GM12878 (cell line): Measurements from ENCODE around the gene NRG4. TPM values are rescaled to one million over a fixed set of nuclear protein-coding genes. Genes with fewer than 3 reads are reported as not detected.

Experiments
- ATAC-seq: fragments of 200-7000 bp; cut with Tn5 transposase; 3 replicates; pipeline ENCODE4 v1.9.1; 2020; ENCODE audit warnings: mild to moderate bottlenecking, moderate library complexity
- BruUV-seq: library from RNA; stranded (reverse); fragments of 400-500 nt; replicated peaks from 2 replicates; lab custom pipeline; 2021; lab: Mats Ljungman, UMichigan
- CTCF ChIA-PET: fragments of 300-600 bp; sonication (Branson Sonifier 250); formaldehyde crosslinking; extraction: SDS; loops from one replicate; lab custom pipeline; 2021; ENCODE audit warnings: inconsistent platforms; lab: Yijun Ruan, JAX
- POLR2A ChIA-PET: fragments of 350-600 bp; formaldehyde crosslinking; extraction: SDS; loops from one replicate; lab custom pipeline; 2021; ENCODE audit warnings: inconsistent platforms; lab: Charles Lee
- RAD21 ChIA-PET: fragments of 300-600 bp; sonication (Branson Sonifier 250); formaldehyde crosslinking; loops from one replicate; lab custom pipeline; 2023; ENCODE audit warnings: antibody characterized with exemption; ENCODE audit not compliant: unreplicated experiment; lab: Charles Lee
- SMC1A ChIA-PET: fragments of 300-600 bp; sonication (Branson Sonifier 250); formaldehyde crosslinking; loops from one replicate; lab custom pipeline; 2023; ENCODE audit not compliant: unreplicated experiment, uncharacterized antibody; lab: Charles Lee
- DNase-seq: peaks from one replicate; pipeline ENCODE4 v3.0.0-alpha.2; 2011; ENCODE audit warnings: low read depth, low spot score
- FAIRE-seq: peaks from 3 replicates; lab custom pipeline; 2011; peaks lifted over from hg19 to GRCh38; lab: Jason Lieb, UNC
- H2AFZ ChIP-seq: 2 replicates; pipeline ENCODE4 v1.6.0; 2011; ENCODE audit warnings: low read depth, low read length, control low read depth; ENCODE audit not compliant: control insufficient read depth
- H3K27ac ChIP-seq: 2 replicates; pipeline ENCODE4 v1.5.1; 2011; ENCODE audit warnings: control low read depth; ENCODE audit not compliant: control insufficient read depth, insufficient read depth
- H3K27me3 ChIP-seq, 2 experiments: replicated peaks in 1 of 2; 2 replicates each; pipeline versions ENCODE4 v1.6.0 to v1.6.1; 2011; ENCODE audit warnings: low read length in 1 of 2; ENCODE audit not compliant: control insufficient read depth in 2 of 2, insufficient read depth in 2 of 2
- H3K36me3 ChIP-seq, 2 experiments: 2 replicates each; pipeline ENCODE4 v1.5.1; 2011; ENCODE audit warnings: low read length in 1 of 2; ENCODE audit not compliant: control insufficient read depth in 2 of 2, insufficient read depth in 2 of 2
- H3K4me1 ChIP-seq: 2 replicates; pipeline ENCODE4 v1.6.1; 2011; ENCODE audit warnings: mild to moderate bottlenecking, low read length, moderate library complexity, mixed read lengths; ENCODE audit not compliant: control insufficient read depth, insufficient read depth
- H3K4me2 ChIP-seq: 2 replicates; pipeline ENCODE4 v1.6.0; 2011; ENCODE audit warnings: control low read depth; ENCODE audit not compliant: control insufficient read depth, insufficient read depth
- H3K4me3 ChIP-seq: fragments of 200-600 bp; sonication (generic); 2 replicates; pipeline ENCODE4 v1.5.1; 2016
- H3K79me2 ChIP-seq: 2 replicates; pipeline ENCODE4 v1.6.0; 2011; ENCODE audit warnings: low read length; ENCODE audit not compliant: control insufficient read depth, insufficient read depth
- H3K9ac ChIP-seq: 2 replicates; pipeline ENCODE4 v1.8.0; 2011; ENCODE audit warnings: low read length, control low read depth, mixed read lengths; ENCODE audit not compliant: control insufficient read depth, insufficient read depth
- H3K9me3 ChIP-seq: replicated peaks from 3 replicates; pipeline ENCODE4 v1.5.1; 2011; ENCODE audit warnings: mild to moderate bottlenecking, low read length; ENCODE audit not compliant: control insufficient read depth, insufficient read depth
- H4K20me1 ChIP-seq: 2 replicates; pipeline ENCODE4 v1.6.0; 2011; ENCODE audit not compliant: control insufficient read depth, insufficient read depth
- PAX8 ChIP-seq: fragments of 450-650 bp; IDR thresholded peaks from 2 replicates; pipeline ENCODE4 v1.6.1; 2017; ENCODE audit warnings: mild to moderate bottlenecking, moderate library complexity
- in situ Hi-C: fragments of 300-500 bp; cut with MboI; formaldehyde crosslinking; loops from 9 replicates; pipeline ENCODE4 v1.14.3; 2018; ENCODE audit warnings: mixed read lengths
- intact Hi-C: fragments of 100-400 bp; cut with micrococcal nuclease; formaldehyde crosslinking; loops from one replicate; pipeline ENCODE4 v1.14.2; 2022; ENCODE audit not compliant: unreplicated experiment
- polyA plus RNA-seq, 11 experiments: library from polyadenylated mRNA; depleted of rRNA in 4 of 11; unstranded in 6 of 11; stranded (reverse) in 5 of 11; fragments of >200 nt; fragmentation: Nextera tagmentation in 4 of 11; fragmentation: Illumina TruSeq in 1 of 11; extraction: Ambion mirVana in 4 of 11; extraction: Trizol in 1 of 11; gene quantifications; 1 replicate in 1 of 11; 2 replicates in 10 of 11; pipeline versions ENCODE4 v1.2.1 to v1.2.3, GENCODE V29; 2011 to 2016; ENCODE audit warnings: inconsistent platforms in 2 of 11, missing spikeins in 2 of 11, low read depth in 1 of 11
- total RNA-seq, 4 experiments: library from RNA; depleted of rRNA in 3 of 4; stranded (reverse); fragments of >200 nt in 3 of 4; fragmentation: Illumina TruSeq in 1 of 4; extraction: Trizol in 1 of 4; gene quantifications; 2 replicates each; pipeline versions ENCODE4 v1.2.1 to v1.2.3, GENCODE V29; 2013 to 2021
- TF ChIP-seq, protein P1 (sequence below): IDR thresholded peaks from 2 replicates; pipeline ENCODE4 v1.6.1; 2012; ENCODE audit warnings: improper control_type of control experiment, low read depth, low read length; ENCODE audit not compliant: insufficient replicate concordance
- TF ChIP-seq, protein P2 (sequence below): fragments of 450-650 bp; conservative IDR thresholded peaks from 2 replicates; pipeline ENCODE4 v1.6.1; 2017; ENCODE audit warnings: mild to moderate bottlenecking, moderate library complexity

NRG4 gene
- total and polyA plus RNA-seq, 10 of the 15 experiments (the other 5 are each of a cell fraction or from before 2014, with no cell fraction given): 0.76 to 8.3 (median 5.5) TPM

DNA sequence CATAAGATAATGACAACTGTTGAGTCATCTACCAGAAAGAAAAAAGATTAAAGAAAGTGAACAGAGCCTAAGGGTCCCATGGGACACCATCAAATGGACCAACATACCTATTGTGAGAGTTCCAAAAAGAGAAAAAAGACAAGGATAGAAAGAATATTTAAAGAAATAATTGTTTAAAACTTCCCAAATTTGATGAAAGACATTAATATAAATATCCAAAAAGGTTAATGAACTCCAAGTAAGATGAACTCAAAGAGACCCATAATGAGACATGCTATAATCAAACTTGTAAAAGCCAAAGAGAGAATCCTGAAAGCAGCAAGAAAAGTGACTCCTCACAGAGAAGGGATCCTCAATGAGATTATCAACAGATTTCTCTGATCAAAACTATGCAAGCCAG, 8.9 kb downstream of the NRG4 start:
- H3K27me3 ChIP-seq: no peaks in the 10 kb centered on the region
- no peak overlapping the region for H3K4me2 ChIP-seq
- in situ Hi-C loops: no loop called here
- ATAC-seq (no peak), DNase-seq (no peak), FAIRE-seq (no peak)
- H3K4me3 ChIP-seq: no peak overlapping the region
- POLR2A ChIA-PET: no interaction called here
- H4K20me1 ChIP-seq: no peaks in the 10 kb centered on the region
- no peak overlapping the region for H2AFZ ChIP-seq
- RAD21 ChIA-PET: no interaction called here
- BruUV-seq: no TSS peak
- H3K4me1 ChIP-seq: no peaks in the 10 kb centered on the region
- intact Hi-C loops: no loop called here
- H3K27ac ChIP-seq: no peak overlapping the region
- no peak overlapping the region for H3K9ac ChIP-seq
- H3K79me2 ChIP-seq: no peaks in the 10 kb centered on the region
- H3K9me3 ChIP-seq: no peaks in the 10 kb centered on the region
- SMC1A ChIA-PET: interaction anchor here (1.8 kb wide), 1 partner anchor 45 kb away, joined by 4 read pairs; no protein-coding TSS in a partner anchor
- H3K36me3 ChIP-seq: no peaks in the 10 kb centered on the region
- CTCF ChIA-PET: no interaction called here
- no peak for TF ChIP-seq PAX8
- TF ChIP-seq, protein P1, sequence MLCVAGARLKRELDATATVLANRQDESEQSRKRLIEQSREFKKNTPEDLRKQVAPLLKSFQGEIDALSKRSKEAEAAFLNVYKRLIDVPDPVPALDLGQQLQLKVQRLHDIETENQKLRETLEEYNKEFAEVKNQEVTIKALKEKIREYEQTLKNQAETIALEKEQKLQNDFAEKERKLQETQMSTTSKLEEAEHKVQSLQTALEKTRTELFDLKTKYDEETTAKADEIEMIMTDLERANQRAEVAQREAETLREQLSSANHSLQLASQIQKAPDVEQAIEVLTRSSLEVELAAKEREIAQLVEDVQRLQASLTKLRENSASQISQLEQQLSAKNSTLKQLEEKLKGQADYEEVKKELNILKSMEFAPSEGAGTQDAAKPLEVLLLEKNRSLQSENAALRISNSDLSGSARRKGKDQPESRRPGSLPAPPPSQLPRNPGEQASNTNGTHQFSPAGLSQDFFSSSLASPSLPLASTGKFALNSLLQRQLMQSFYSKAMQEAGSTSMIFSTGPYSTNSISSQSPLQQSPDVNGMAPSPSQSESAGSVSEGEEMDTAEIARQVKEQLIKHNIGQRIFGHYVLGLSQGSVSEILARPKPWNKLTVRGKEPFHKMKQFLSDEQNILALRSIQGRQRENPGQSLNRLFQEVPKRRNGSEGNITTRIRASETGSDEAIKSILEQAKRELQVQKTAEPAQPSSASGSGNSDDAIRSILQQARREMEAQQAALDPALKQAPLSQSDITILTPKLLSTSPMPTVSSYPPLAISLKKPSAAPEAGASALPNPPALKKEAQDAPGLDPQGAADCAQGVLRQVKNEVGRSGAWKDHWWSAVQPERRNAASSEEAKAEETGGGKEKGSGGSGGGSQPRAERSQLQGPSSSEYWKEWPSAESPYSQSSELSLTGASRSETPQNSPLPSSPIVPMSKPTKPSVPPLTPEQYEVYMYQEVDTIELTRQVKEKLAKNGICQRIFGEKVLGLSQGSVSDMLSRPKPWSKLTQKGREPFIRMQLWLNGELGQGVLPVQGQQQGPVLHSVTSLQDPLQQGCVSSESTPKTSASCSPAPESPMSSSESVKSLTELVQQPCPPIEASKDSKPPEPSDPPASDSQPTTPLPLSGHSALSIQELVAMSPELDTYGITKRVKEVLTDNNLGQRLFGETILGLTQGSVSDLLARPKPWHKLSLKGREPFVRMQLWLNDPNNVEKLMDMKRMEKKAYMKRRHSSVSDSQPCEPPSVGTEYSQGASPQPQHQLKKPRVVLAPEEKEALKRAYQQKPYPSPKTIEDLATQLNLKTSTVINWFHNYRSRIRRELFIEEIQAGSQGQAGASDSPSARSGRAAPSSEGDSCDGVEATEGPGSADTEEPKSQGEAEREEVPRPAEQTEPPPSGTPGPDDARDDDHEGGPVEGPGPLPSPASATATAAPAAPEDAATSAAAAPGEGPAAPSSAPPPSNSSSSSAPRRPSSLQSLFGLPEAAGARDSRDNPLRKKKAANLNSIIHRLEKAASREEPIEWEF: no peak
- TF ChIP-seq, protein P2, sequence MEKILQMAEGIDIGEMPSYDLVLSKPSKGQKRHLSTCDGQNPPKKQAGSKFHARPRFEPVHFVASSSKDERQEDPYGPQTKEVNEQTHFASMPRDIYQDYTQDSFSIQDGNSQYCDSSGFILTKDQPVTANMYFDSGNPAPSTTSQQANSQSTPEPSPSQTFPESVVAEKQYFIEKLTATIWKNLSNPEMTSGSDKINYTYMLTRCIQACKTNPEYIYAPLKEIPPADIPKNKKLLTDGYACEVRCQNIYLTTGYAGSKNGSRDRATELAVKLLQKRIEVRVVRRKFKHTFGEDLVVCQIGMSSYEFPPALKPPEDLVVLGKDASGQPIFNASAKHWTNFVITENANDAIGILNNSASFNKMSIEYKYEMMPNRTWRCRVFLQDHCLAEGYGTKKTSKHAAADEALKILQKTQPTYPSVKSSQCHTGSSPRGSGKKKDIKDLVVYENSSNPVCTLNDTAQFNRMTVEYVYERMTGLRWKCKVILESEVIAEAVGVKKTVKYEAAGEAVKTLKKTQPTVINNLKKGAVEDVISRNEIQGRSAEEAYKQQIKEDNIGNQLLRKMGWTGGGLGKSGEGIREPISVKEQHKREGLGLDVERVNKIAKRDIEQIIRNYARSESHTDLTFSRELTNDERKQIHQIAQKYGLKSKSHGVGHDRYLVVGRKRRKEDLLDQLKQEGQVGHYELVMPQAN: no peak
